SU-DHL-6 (cell line): ENCODE data around the gene LENG9.
A peak's percentile ranks its signal among the peaks of the same experiment; 100 is the strongest.

Source experiments
- H2AFZ ChIP-seq: fragments of 200-600 bp; sonication (generic); 2 replicates; pipeline ENCODE4 v1.6.1; 2014; ENCODE audit warnings: low read depth, mild to moderate bottlenecking, moderate library complexity, mixed read lengths, antibody characterized with exemption, low read length; ENCODE audit not compliant: severe bottlenecking
- H3F3A ChIP-seq: fragments of 200-600 bp; shearing (Covaris generic); 2 replicates; pipeline ENCODE4 v1.6.0; 2016; ENCODE audit warnings: antibody characterized with exemption, mild to moderate bottlenecking; ENCODE audit not compliant: insufficient read depth
- H3K27ac ChIP-seq: fragments of 200-600 bp; sonication (generic); 2 replicates; pipeline ENCODE4 v1.5.1; 2016; ENCODE audit warnings: low read depth, mild to moderate bottlenecking, low read length, moderate library complexity, mixed read lengths
- H3K27me3 ChIP-seq: fragments of 200-600 bp; sonication (generic), shearing (Covaris generic); 2 replicates; pipeline ENCODE4 v1.6.0; 2014; ENCODE audit warnings: mild to moderate bottlenecking, low read length
- H3K36me3 ChIP-seq: fragments of 200-600 bp; sonication (generic); 2 replicates; pipeline ENCODE4 v1.6.1; 2014; ENCODE audit warnings: mild to moderate bottlenecking, low read length, mixed read lengths
- H3K4me2 ChIP-seq: fragments of 300-600, 200-600 bp; shearing (Covaris generic), sonication (generic); 2 replicates; pipeline ENCODE4 v1.6.0; 2014; ENCODE audit warnings: low read length, low read depth, mild to moderate bottlenecking; ENCODE audit not compliant: poor library complexity, severe bottlenecking
- H3K4me3 ChIP-seq: fragments of 200-600 bp; sonication (generic); 2 replicates; pipeline ENCODE4 v1.5.1; 2014; ENCODE audit warnings: antibody characterized with exemption, low read length, mild to moderate bottlenecking, mixed read lengths; ENCODE audit not compliant: insufficient read depth, poor library complexity, severe bottlenecking
- H3K79me2 ChIP-seq: fragments of 200-600 bp; sonication (generic); 2 replicates; pipeline ENCODE4 v1.6.1; 2014; ENCODE audit warnings: mild to moderate bottlenecking, low read length, moderate library complexity; ENCODE audit not compliant: insufficient read depth
- H3K9ac ChIP-seq: fragments of 200-600 bp; sonication (generic); 2 replicates; pipeline ENCODE4 v1.7.0; 2014; ENCODE audit warnings: mild to moderate bottlenecking, low read length
- H3K9me2 ChIP-seq: fragments of 200-600 bp; sonication (generic); replicated peaks from 2 replicates; pipeline ENCODE4 v1.6.1; 2014; ENCODE audit warnings: low read length; ENCODE audit not compliant: insufficient read depth
- H3K9me3 ChIP-seq: fragments of 200-600 bp; sonication (generic); 2 replicates; pipeline ENCODE4 v1.6.1; 2014; ENCODE audit warnings: low read length, mixed read lengths; ENCODE audit not compliant: insufficient read depth
- H4K20me1 ChIP-seq: fragments of 200-600 bp; sonication (generic); 2 replicates; pipeline ENCODE4 v1.6.1; 2014; ENCODE audit warnings: low read depth, mild to moderate bottlenecking, antibody characterized with exemption, low read length, moderate library complexity, mixed read lengths
- CTCF ChIP-seq: fragments of 200-600 bp; sonication (generic); IDR thresholded peaks from one replicate; pipeline ENCODE4 v1.5.1; 2017; ENCODE audit warnings: antibody characterized with exemption, mild to moderate bottlenecking, low read length, moderate library complexity; ENCODE audit not compliant: insufficient read depth, poor library complexity, severe bottlenecking
- EZH2phosphoT487 ChIP-seq: fragments of 200-600 bp; sonication (generic), shearing (Covaris generic); conservative IDR thresholded peaks from 2 replicates; pipeline ENCODE4 v1.6.1; 2018; ENCODE audit warnings: mild to moderate bottlenecking, antibody characterized with exemption, low read length, moderate library complexity, mixed read lengths

The LENG9 gene

GRCh38 chr19:54432144-54432738, 31.3 kb downstream of the LENG9 start:
- Histone ChIP-seq H3K36me3 (no peaks in the 10 kb centered on the region), H3F3A (no peaks in the 10 kb centered on the region), H3K4me3 (no peak overlapping the region), H4K20me1 (no peaks in the 10 kb centered on the region), H3K9me2 (no peaks in the 10 kb centered on the region), H3K9ac (no peak overlapping the region), H3K9me3 (no peaks in the 10 kb centered on the region), H3K79me2 (no peaks in the 10 kb centered on the region), H3K27me3 (no peaks in the 10 kb centered on the region), H2AFZ (no peak overlapping the region), H3K27ac (no peak overlapping the region), H3K4me2 (no peak overlapping the region)
- TF ChIP-seq CTCF (no peak), EZH2phosphoT487 (no peak)

- no peaks in the 10 kb centered on the region for H3K27me3 ChIP-seq
- H2AFZ ChIP-seq = no peak overlapping the region
- no peaks in the 10 kb centered on the region for H3F3A ChIP-seq
- no peak for TF ChIP-seq CTCF
- TF ChIP-seq EZH2phosphoT487 = no peak
- H3K36me3 ChIP-seq = no peaks in the 10 kb centered on the region
- no peak overlapping the region for H3K9ac ChIP-seq
- H3K4me2 ChIP-seq = no peak overlapping the region
- no peaks in the 10 kb centered on the region for H4K20me1 ChIP-seq
- H3K27ac ChIP-seq = no peak overlapping the region
- H3K9me2 ChIP-seq = no peaks in the 10 kb centered on the region
- no peaks in the 10 kb centered on the region for H3K9me3 ChIP-seq
- H3K4me3 ChIP-seq = no peak overlapping the region
- H3K79me2 ChIP-seq = no peaks in the 10 kb centered on the region
Measured at GRCh38 chr19:54431255-54431838, 32.2 kb downstream of the LENG9 start.

GRCh38 chr19:54430306-54431254, 33.0 kb downstream of the LENG9 start:
- no peak overlapping the region for H3K27ac ChIP-seq
- H4K20me1 ChIP-seq = no peaks in the 10 kb centered on the region
- TF ChIP-seq EZH2phosphoT487 = no peak
- TF ChIP-seq CTCF = no peak
- H3F3A ChIP-seq = no peaks in the 10 kb centered on the region
- peak overlapping the region; percentile 12 for H3K4me2 ChIP-seq
- H3K4me3 ChIP-seq = no peak overlapping the region
- no peaks in the 10 kb centered on the region for H3K79me2 ChIP-seq
- no peaks in the 10 kb centered on the region for H3K27me3 ChIP-seq
- no peaks in the 10 kb centered on the region for H3K9me3 ChIP-seq
- no peak overlapping the region for H2AFZ ChIP-seq
- H3K9me2 ChIP-seq = no peaks in the 10 kb centered on the region
- H3K9ac ChIP-seq = no peak overlapping the region
- H3K36me3 ChIP-seq = no peaks in the 10 kb centered on the region
